AG04449 (cell line): ENCODE measurements around the gene PELI2.

Experiments
- CTCF ChIA-PET: fragments of 350-600 bp; formaldehyde crosslinking; extraction: SDS; loops from one replicate; lab custom pipeline; 2021; ENCODE audit warnings: antibody characterized with exemption; lab: Yijun Ruan, JAX
- POLR2A ChIA-PET: fragments of 400-600, 350-600 bp; formaldehyde crosslinking; extraction: SDS; loops from one replicate; lab custom pipeline; 2020; ENCODE audit warnings: antibody characterized with exemption, inconsistent platforms; lab: Yijun Ruan, JAX
- DNase-seq: peaks from one replicate; pipeline ENCODE4 v3.0.0-alpha.2; 2010; ENCODE audit warnings: low read depth, low spot score
- H3K4me3 ChIP-seq: 2 replicates; pipeline ENCODE4 v1.5.1; 2011; ENCODE audit warnings: low read depth, mild to moderate bottlenecking, control low read depth, low read length
- CTCF ChIP-seq: IDR thresholded peaks from one replicate; pipeline ENCODE4 v1.5.1; 2011; ENCODE audit warnings: mild to moderate bottlenecking, moderate library complexity, low read length, control low read depth, inconsistent platforms; ENCODE audit not compliant: insufficient read depth; ENCODE audit errors: missing control alignments

PELI2 gene

GRCh38 chr14:56087671-56088471, 30.3 kb upstream of the PELI2 start:
- H3K4me3 ChIP-seq, result no peak overlapping the region
- TF ChIP-seq CTCF, result no peak
- CTCF ChIA-PET, result interaction anchor here (0.8 kb wide), 1 partner anchor 385 kb away, joined by 3 read pairs; no protein-coding TSS in a partner anchor
- no peak for DNase-seq
- POLR2A ChIA-PET, result no interaction called here

GRCh38 chr14:56088941-56089340, 29.3 kb upstream of the PELI2 start:
- DNase-seq, result no peak
- POLR2A ChIA-PET, result no interaction called here
- no peak for TF ChIP-seq CTCF
- CTCF ChIA-PET, result no interaction called here
- H3K4me3 ChIP-seq, result no peak overlapping the region

- no peak for TF ChIP-seq CTCF
- CTCF ChIA-PET, result interaction anchor here (1.0 kb wide), 1 partner anchor 356 kb away, joined by 3 read pairs; no protein-coding TSS in a partner anchor
- POLR2A ChIA-PET, result no interaction called here
- no peak overlapping the region for H3K4me3 ChIP-seq
- DNase-seq, result no peak
Observed at GRCh38 chr14:56092763-56093162, 25.4 kb upstream of the PELI2 start.

- POLR2A ChIA-PET, result interaction anchor here (0.7 kb wide), 1 partner anchor 19 kb away, joined by 3 read pairs; no protein-coding TSS in a partner anchor
- no peak overlapping the region for H3K4me3 ChIP-seq
- TF ChIP-seq CTCF, result no peak
- CTCF ChIA-PET, result no interaction called here
- DNase-seq, result no peak
Observed at GRCh38 chr14:56094076-56094475, 24.1 kb upstream of the PELI2 start.

- ChIA-PET POLR2A (no interaction called here), CTCF (interaction anchor here (0.8 to 2.0 kb wide), 2 partner anchors 10 to 16 kb away, joined by 3 to 5 read pairs; no protein-coding TSS in a partner anchor)
- DNase-seq, result no peak
- TF ChIP-seq CTCF, result no peak
- H3K4me3 ChIP-seq, result no peak overlapping the region
Observed at GRCh38 chr14:56098021-56098420, 20.2 kb upstream of the PELI2 start.

- no peak overlapping the region for H3K4me3 ChIP-seq
- TF ChIP-seq CTCF, result no peak
- no peak for DNase-seq
- CTCF ChIA-PET, result interaction anchor here (0.9 to 2.0 kb wide), 2 partner anchors 17 to 241 kb away, joined by 4 to 5 read pairs; no protein-coding TSS in a partner anchor
- POLR2A ChIA-PET, result no interaction called here
Observed at GRCh38 chr14:56099081-56099797, 19.0 kb upstream of the PELI2 start.
